ENCODE results near the gene MLLT6.

Gene MLLT6

GRCh38 chr17:38746004-38746848 lies 41.2 kb downstream of the MLLT6 start:
- no peak for DNase-seq

GRCh38 chr17:38746849-38747462 lies 41.9 kb downstream of the MLLT6 start:
- no peak for DNase-seq

GRCh38 chr17:38747463-38748148 lies 42.5 kb downstream of the MLLT6 start:
- DNase-seq: no peak

- DNase-seq: peak; percentile 77
These were observed 43.2 kb downstream of the MLLT6 start, which contains the start of gene PCGF2 for GRCh38 chr17:38748149-38748891. Gene PCGF2, minus strand, starts transcription at chr17:38748336. Its CDS starts 7,934 bp downstream, at chr17:38740402.

GRCh38 chr17:38748892-38749222 lies 43.8 kb downstream of the MLLT6 start:
- DNase-seq: no peak

GRCh38 chr17:38749223-38750043 lies 44.4 kb downstream of the MLLT6 start:
- DNase-seq: no peak

GRCh38 chr17:38750044-38750311 lies 44.9 kb downstream of the MLLT6 start:
- no peak for DNase-seq

GRCh38 chr17:38750312-38751121 lies 45.4 kb downstream of the MLLT6 start:
- DNase-seq: peak; percentile 61

- no peak for DNase-seq
These were observed 46.2 kb downstream of the MLLT6 start for GRCh38 chr17:38751144-38751807.

GRCh38 chr17:38751808-38752307 lies 46.8 kb downstream of the MLLT6 start:
- DNase-seq: no peak

GRCh38 chr17:38752308-38753070 lies 47.4 kb downstream of the MLLT6 start, which contains the start of gene PSMB3:
Gene PSMB3, plus strand, starts transcription at chr17:38752741. Its CDS starts 86 bp downstream, at chr17:38752827.
- peak; percentile 99 for DNase-seq

- no peak for DNase-seq
These were observed 48.0 kb downstream of the MLLT6 start for GRCh38 chr17:38753071-38753506.

GRCh38 chr17:38761612-38762011 lies 56.5 kb downstream of the MLLT6 start:
- DNase-seq: no peak

- no peak for DNase-seq
These were observed 57.2 kb downstream of the MLLT6 start for GRCh38 chr17:38762231-38762630.

- DNase-seq: no peak
These were observed 61.3 kb downstream of the MLLT6 start for GRCh38 chr17:38766341-38766740.

GRCh38 chr17:38768417-38768816 lies 63.3 kb downstream of the MLLT6 start:
- no peak for DNase-seq

- no peak for DNase-seq
These were observed 68.2 kb downstream of the MLLT6 start for GRCh38 chr17:38773258-38773657.

- DNase-seq: no peak
These were observed 72.7 kb downstream of the MLLT6 start for GRCh38 chr17:38777641-38778250.

Data from NCI-H1436 treated with DMSO at 0.1 percent for 48 hours (cell line).